ENCODE data around the gene PPP1R3E. TPM values are rescaled to one million over a fixed set of nuclear protein-coding genes. Genes with fewer than 3 reads are reported as not detected.

PPP1R3E gene
- total and polyA plus RNA-seq, 2 of the 13 experiments (the other 11 are each of a cell fraction or from before 2014, with no cell fraction given) = 16.5 to 26.5 TPM

DNA sequence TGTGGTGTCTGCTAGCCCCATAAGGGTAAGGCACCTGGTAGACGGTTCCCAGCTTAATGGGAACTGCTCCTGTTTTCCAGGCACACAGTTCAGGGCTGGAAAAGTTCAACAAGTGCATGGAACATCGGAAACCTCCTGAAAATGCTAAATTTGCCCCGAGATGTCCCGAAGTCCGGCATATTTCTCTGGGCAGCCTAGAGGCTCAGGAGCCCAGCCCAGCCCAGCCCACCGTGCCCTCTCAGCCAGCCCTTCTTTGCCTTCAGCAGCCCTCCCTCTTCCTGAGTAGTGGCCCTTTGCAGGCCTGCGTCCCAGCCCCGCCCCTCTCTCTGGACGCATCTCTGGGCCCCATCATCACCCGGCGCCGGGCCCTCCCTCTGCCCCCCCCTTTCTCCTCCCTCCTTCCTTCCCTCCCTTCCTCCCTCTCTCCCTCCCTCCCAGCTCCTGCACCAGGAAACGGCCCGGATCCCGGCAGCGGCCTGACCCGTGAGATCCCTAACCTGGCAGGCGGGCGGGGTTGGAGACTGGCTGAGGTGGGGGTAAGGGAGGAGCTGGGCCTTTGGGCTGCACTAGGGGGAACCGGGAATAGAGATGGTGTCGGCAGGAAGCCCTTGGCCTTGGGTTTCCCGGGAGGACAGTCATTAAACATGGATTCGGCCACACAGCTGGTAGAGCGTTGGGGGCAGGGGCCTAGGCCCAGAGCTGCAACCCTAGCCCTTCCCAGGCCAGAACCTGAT is 3.9 kb upstream of the PPP1R3E start, which contains the start of gene BCL2L2 (continued):
- TF ChIP-seq, protein P1, sequence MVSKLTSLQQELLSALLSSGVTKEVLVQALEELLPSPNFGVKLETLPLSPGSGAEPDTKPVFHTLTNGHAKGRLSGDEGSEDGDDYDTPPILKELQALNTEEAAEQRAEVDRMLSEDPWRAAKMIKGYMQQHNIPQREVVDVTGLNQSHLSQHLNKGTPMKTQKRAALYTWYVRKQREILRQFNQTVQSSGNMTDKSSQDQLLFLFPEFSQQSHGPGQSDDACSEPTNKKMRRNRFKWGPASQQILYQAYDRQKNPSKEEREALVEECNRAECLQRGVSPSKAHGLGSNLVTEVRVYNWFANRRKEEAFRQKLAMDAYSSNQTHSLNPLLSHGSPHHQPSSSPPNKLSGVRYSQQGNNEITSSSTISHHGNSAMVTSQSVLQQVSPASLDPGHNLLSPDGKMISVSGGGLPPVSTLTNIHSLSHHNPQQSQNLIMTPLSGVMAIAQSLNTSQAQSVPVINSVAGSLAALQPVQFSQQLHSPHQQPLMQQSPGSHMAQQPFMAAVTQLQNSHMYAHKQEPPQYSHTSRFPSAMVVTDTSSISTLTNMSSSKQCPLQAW (CRISPR knock-in tag; IDR thresholded peaks at IDR 0.05) = no peak
- TF ChIP-seq ZNF512 (CRISPR knock-in tag; IDR thresholded peaks at IDR 0.05) (peak; percentile 80), NCOR1 (IDR thresholded peaks at IDR 0.05; ENCODE audit: borderline replicate concordance, low read length) (peak; percentile 81; the same call in 1 of the 2 replicates), ZNF276 (CRISPR knock-in tag; IDR thresholded peaks at IDR 0.05; ENCODE audit: low read depth) (peak; percentile 88), ZFY (CRISPR knock-in tag; IDR thresholded peaks at IDR 0.05) (peak; percentile 96), AKAP8 (CRISPR knock-in tag; IDR thresholded peaks at IDR 0.05) (no peak; the same call in 1 of the 2 replicates), SMYD3 (CRISPR knock-in tag; IDR thresholded peaks at IDR 0.05) (peak; percentile 94), GTF2F1 (IDR thresholded peaks at IDR 0.05; ENCODE audit: low read length) (peak; percentile 84), HOXA5 (CRISPR knock-in tag; IDR thresholded peaks at IDR 0.05) (peak; percentile 96), KDM5A (IDR thresholded peaks at IDR 0.05; ENCODE audit: borderline replicate concordance, low read length) (peak; percentile 99), GABPB1 (CRISPR knock-in tag; IDR thresholded peaks at IDR 0.05) (peak; percentile 91), ZNF264 (CRISPR knock-in tag; IDR thresholded peaks at IDR 0.05) (peak; percentile 82), LBX2 (CRISPR knock-in tag; IDR thresholded peaks at IDR 0.05; ENCODE audit: borderline replicate concordance) (no peak; the same call in 1 of the 2 replicates), ZBTB7B (CRISPR knock-in tag; IDR thresholded peaks at IDR 0.05) (peak; percentile 89), REPIN1 (CRISPR knock-in tag; IDR thresholded peaks at IDR 0.05; ENCODE audit: borderline replicate concordance, low read depth) (peak; percentile 97), BCL6 (CRISPR knock-in tag; IDR thresholded peaks at IDR 0.05) (peak; percentile 23; the same call in 1 of the 2 replicates), SMAD9 (CRISPR knock-in tag; IDR thresholded peaks at IDR 0.05) (peak; percentile 95), ZBTB1 (CRISPR knock-in tag; IDR thresholded peaks at IDR 0.05; ENCODE audit: borderline replicate concordance) (0 out of 2 replicates have a peak, but pooled peaks have one; percentile 45), MATR3 (CRISPR knock-in tag; IDR thresholded peaks at IDR 0.05) (no peak)
- TF ChIP-seq, protein P2, sequence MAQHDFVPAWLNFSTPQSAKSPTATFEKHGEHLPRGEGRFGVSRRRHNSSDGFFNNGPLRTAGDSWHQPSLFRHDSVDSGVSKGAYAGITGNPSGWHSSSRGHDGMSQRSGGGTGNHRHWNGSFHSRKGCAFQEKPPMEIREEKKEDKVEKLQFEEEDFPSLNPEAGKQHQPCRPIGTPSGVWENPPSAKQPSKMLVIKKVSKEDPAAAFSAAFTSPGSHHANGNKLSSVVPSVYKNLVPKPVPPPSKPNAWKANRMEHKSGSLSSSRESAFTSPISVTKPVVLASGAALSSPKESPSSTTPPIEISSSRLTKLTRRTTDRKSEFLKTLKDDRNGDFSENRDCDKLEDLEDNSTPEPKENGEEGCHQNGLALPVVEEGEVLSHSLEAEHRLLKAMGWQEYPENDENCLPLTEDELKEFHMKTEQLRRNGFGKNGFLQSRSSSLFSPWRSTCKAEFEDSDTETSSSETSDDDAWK (CRISPR knock-in tag; IDR thresholded peaks at IDR 0.05) = no peak
- TF ChIP-seq, protein P3, sequence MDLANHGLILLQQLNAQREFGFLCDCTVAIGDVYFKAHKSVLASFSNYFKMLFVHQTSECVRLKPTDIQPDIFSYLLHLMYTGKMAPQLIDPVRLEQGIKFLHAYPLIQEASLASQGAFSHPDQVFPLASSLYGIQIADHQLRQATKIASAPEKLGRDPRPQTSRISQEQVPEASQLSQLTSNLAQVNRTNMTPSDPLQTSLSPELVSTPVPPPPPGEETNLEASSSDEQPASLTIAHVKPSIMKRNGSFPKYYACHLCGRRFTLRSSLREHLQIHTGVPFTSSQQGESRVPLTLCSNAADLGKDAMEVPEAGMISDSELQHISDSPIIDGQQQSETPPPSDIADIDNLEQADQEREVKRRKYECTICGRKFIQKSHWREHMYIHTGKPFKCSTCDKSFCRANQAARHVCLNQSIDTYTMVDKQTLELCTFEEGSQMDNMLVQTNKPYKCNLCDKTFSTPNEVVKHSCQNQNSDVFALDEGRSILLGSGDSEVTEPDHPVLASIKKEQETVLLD (CRISPR knock-in tag; IDR thresholded peaks at IDR 0.05; ENCODE audit: low read depth) = no peak
